Measurements from ENCODE around the gene MAGEA9.
"Not testable (repeated sequence)": the region's sequence is repeated elsewhere in the genome, so short reads cannot be mapped to it uniquely, and the experiment has no call there.

MAGEA9 gene

GRCh38 chrX:149836728-149837127, 55.0 kb downstream of the MAGEA9 start:
- not testable (repeated sequence) for H3K9me3 Mint-ChIP-seq; H3K4me3 Mint-ChIP-seq; H3K27me3 Mint-ChIP-seq (ENCODE audit: low read depth); DNase-seq (ENCODE audit: low spot score); H3K27ac Mint-ChIP-seq; H3K4me1 Mint-ChIP-seq (ENCODE audit: low read depth); H3K36me3 Mint-ChIP-seq (ENCODE audit: low read depth)

DNA sequence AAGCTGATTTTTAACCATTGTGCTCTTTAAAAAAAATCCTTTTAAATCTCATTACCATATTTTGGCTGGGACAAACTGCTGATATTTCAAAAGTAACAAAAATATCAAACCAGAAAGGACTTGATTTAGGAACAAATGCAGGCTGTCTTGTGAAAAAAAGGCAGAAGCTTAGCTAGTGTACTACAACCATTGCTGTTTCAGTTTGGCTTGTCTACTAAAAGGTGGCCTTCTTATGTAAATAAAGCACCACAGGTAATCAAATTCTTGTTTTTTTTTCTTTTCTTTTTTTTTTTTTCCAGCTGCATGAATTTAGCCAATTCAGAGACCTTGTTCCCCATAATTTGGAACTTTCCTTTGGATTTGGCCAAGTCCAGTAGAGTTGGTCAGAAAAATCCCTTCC, 55.4 kb downstream of the MAGEA9 start:
- DNase-seq (ENCODE audit: low spot score), result no peak
- H3K36me3 Mint-ChIP-seq (ENCODE audit: low read depth), result no peaks in the 10 kb centered on the region
- H3K4me3 Mint-ChIP-seq, result no peak overlapping the region
- H3K4me1 Mint-ChIP-seq (ENCODE audit: low read depth), result peaks cover 2% of the 10 kb centered on the region
- H3K27ac Mint-ChIP-seq, result no peak overlapping the region
- H3K27me3 Mint-ChIP-seq (ENCODE audit: low read depth), result peaks cover 3% of the 10 kb centered on the region
- H3K9me3 Mint-ChIP-seq, result no peaks in the 10 kb centered on the region

Measured in T-helper 2 cell treated with Interferon-gamma antibody and Interleukin-4, amounts not matched to agents 5 μg/mL and 100 μg/mL, for 36 hours (primary cell).